DND-41 (cell line): ENCODE data around the gene RGS6.

Experiments used
- ATAC-seq: fragments of 200-7000 bp; cut with Tn5 transposase; 3 replicates; pipeline ENCODE4 v1.9.1; 2021; ENCODE audit warnings: low read depth; ENCODE audit not compliant: insufficient read depth
- DNase-seq: peaks from one replicate; pipeline ENCODE4 v3.0.0-alpha.2; 2020
- H2AFZ ChIP-seq: 2 replicates; pipeline ENCODE4 v1.6.0; 2012; ENCODE audit warnings: low read depth, low read length
- H3K27ac ChIP-seq: 2 replicates; pipeline ENCODE4 v1.5.1; 2012; ENCODE audit warnings: low read length, inconsistent platforms
- H3K27me3 ChIP-seq: fragments of 200-600 bp; sonication (generic); 2 replicates; pipeline ENCODE4 v1.6.0; 2012; ENCODE audit warnings: low read length, mild to moderate bottlenecking, inconsistent platforms; ENCODE audit not compliant: insufficient read depth, poor library complexity
- H3K36me3 ChIP-seq: 2 replicates; pipeline ENCODE4 v1.5.1; 2012; ENCODE audit warnings: low read length, inconsistent platforms; ENCODE audit not compliant: insufficient read depth
- H3K4me1 ChIP-seq: 2 replicates; pipeline ENCODE4 v1.5.1; 2012; ENCODE audit warnings: mild to moderate bottlenecking, low read length; ENCODE audit not compliant: insufficient read depth
- H3K4me2 ChIP-seq: 2 replicates; pipeline ENCODE4 v1.6.0; 2012; ENCODE audit warnings: mild to moderate bottlenecking, moderate library complexity, low read length, inconsistent platforms; ENCODE audit not compliant: insufficient read depth
- H3K4me3 ChIP-seq, 2 experiments: fragments of 200-600 bp in 1 of 2; shearing (Covaris generic) in 1 of 2; 2 replicates each; pipeline ENCODE4 v1.5.1; 2012 to 2016; ENCODE audit warnings: inconsistent platforms in 2 of 2, low read length in 2 of 2, mild to moderate bottlenecking in 2 of 2, low read depth in 1 of 2, moderate library complexity in 1 of 2
- H3K79me2 ChIP-seq: 2 replicates; pipeline ENCODE4 v1.6.0; 2012; ENCODE audit warnings: low read length, inconsistent platforms; ENCODE audit not compliant: insufficient read depth
- H3K9ac ChIP-seq: 2 replicates; pipeline ENCODE4 v1.6.0; 2012; ENCODE audit warnings: low read depth, mild to moderate bottlenecking, inconsistent platforms, low read length, moderate library complexity
- H3K9me3 ChIP-seq: 2 replicates; pipeline ENCODE4 v1.5.1; 2012; ENCODE audit warnings: low read length, moderate library complexity, mild to moderate bottlenecking, inconsistent platforms; ENCODE audit not compliant: insufficient read depth, severe bottlenecking
- H4K20me1 ChIP-seq: 2 replicates; pipeline ENCODE4 v1.6.0; 2012; ENCODE audit warnings: low read length; ENCODE audit not compliant: insufficient read depth
- EZH2 ChIP-seq: IDR thresholded peaks from 3 replicates; pipeline ENCODE4 v1.6.1; 2012; ENCODE audit warnings: borderline replicate concordance, low read depth, mild to moderate bottlenecking, moderate library complexity, low read length, inconsistent platforms; ENCODE audit not compliant: severe bottlenecking
- TF ChIP-seq, protein P1 (sequence below): IDR thresholded peaks from 2 replicates; pipeline ENCODE4 v1.5.1; 2012; ENCODE audit warnings: borderline replicate concordance, low read length, moderate library complexity, mild to moderate bottlenecking; ENCODE audit not compliant: poor library complexity, severe bottlenecking; ENCODE audit errors: extremely low read depth

The RGS6 gene

GRCh38 chr14:72173038-72173720, 240.9 kb downstream of the RGS6 start:
- Histone ChIP-seq H3K27me3 (peaks cover 28% of the 10 kb centered on the region), H2AFZ (no peak overlapping the region), H4K20me1 (no peaks in the 10 kb centered on the region), H3K27ac (no peak overlapping the region), H3K36me3 (no peaks in the 10 kb centered on the region), H3K9me3 (no peaks in the 10 kb centered on the region), H3K79me2 (no peaks in the 10 kb centered on the region), H3K4me2 (no peak overlapping the region), H3K4me3 (no peak overlapping the region), H3K9ac (no peak overlapping the region), H3K4me1 (no peaks in the 10 kb centered on the region)
- ATAC-seq: no peak
- no peak for DNase-seq
- TF ChIP-seq EZH2: no peak
- TF ChIP-seq, protein P1, sequence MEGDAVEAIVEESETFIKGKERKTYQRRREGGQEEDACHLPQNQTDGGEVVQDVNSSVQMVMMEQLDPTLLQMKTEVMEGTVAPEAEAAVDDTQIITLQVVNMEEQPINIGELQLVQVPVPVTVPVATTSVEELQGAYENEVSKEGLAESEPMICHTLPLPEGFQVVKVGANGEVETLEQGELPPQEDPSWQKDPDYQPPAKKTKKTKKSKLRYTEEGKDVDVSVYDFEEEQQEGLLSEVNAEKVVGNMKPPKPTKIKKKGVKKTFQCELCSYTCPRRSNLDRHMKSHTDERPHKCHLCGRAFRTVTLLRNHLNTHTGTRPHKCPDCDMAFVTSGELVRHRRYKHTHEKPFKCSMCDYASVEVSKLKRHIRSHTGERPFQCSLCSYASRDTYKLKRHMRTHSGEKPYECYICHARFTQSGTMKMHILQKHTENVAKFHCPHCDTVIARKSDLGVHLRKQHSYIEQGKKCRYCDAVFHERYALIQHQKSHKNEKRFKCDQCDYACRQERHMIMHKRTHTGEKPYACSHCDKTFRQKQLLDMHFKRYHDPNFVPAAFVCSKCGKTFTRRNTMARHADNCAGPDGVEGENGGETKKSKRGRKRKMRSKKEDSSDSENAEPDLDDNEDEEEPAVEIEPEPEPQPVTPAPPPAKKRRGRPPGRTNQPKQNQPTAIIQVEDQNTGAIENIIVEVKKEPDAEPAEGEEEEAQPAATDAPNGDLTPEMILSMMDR: no peak

- Histone ChIP-seq H3K9ac (no peak overlapping the region), H3K4me1 (no peaks in the 10 kb centered on the region), H3K79me2 (no peaks in the 10 kb centered on the region), H4K20me1 (no peaks in the 10 kb centered on the region), H3K27ac (no peak overlapping the region), H3K36me3 (no peaks in the 10 kb centered on the region), H3K9me3 (no peaks in the 10 kb centered on the region), H3K27me3 (no peaks in the 10 kb centered on the region), H3K4me3 (no peak overlapping the region), H3K4me2 (no peak overlapping the region), H2AFZ (no peak overlapping the region)
- DNase-seq: no peak
- no peak for ATAC-seq
- TF ChIP-seq EZH2: no peak
- TF ChIP-seq, protein P1: no peak
Measured at GRCh38 chr14:72177251-72177650, 245.0 kb downstream of the RGS6 start.

DNA sequence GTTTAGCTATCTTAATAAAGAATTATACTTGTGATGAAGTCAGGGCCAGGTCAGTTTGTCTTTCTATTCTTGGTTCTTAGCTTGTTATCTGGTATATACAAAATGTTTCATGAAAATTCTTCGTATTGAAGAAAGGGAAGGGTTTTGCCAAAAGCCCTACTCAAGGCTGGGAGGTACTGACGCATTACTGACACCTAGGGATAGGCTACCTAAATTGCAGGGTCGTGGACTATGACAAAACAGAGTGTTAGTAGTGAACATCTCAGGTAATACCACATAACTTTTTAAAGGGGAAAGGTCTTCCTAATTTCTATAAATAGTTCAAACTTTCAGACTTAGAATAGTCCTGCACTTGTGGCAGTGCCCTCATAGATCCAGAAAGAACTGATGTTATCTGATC, 246.3 kb downstream of the RGS6 start:
- no peaks in the 10 kb centered on the region for H3K9me3 ChIP-seq
- DNase-seq: no peak

More for the DNA sequence above, 246.3 kb downstream of the RGS6 start:
- no peak overlapping the region for H3K9ac ChIP-seq
- H3K4me3 ChIP-seq: no peak overlapping the region
- no peaks in the 10 kb centered on the region for H3K27me3 ChIP-seq
- H3K36me3 ChIP-seq: no peaks in the 10 kb centered on the region
- H3K27ac ChIP-seq: no peak overlapping the region
- H3K4me2 ChIP-seq: no peak overlapping the region
- H2AFZ ChIP-seq: no peak overlapping the region
- TF ChIP-seq, protein P1: no peak
- no peak for TF ChIP-seq EZH2
- no peak for ATAC-seq
- H3K79me2 ChIP-seq: no peaks in the 10 kb centered on the region
- H3K4me1 ChIP-seq: no peaks in the 10 kb centered on the region
- no peaks in the 10 kb centered on the region for H4K20me1 ChIP-seq
